ENCODE data around the gene EMP1. TPM values are rescaled to one million over a fixed set of nuclear protein-coding genes. Genes with fewer than 3 reads are reported as not detected.

EMP1 gene
- total and polyA plus RNA-seq, 4 donors, result 67.5 to 348 (median 167) TPM

DNA sequence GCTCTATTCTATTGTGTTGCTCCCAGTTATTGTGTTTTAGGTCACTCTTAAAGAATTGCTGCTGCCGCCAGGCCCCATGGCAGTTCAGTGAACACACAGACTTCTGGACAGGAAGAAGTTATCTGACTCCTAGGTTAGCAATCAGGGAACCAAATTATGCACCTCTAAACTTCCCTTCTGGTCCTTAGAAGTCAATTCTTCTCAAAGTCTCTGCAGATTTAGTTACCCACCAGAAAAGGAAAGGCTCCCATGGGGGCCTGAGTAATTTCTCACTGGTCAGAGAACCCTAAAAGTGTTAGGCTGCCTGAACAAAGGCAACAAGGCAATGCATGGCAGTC lies 10.0 kb downstream of the EMP1 start:
- H3K27ac ChIP-seq (ENCODE audit: low read depth in 1 of 2, low read length in 1 of 2), result peak overlapping the region in 1 of 2 donors; percentile 52
- peaks cover 0 to 2% (median 0%) of the 10 kb centered on the region in 4 donors for H3K9me3 ChIP-seq (ENCODE audit: control insufficient read depth in 4 of 4, insufficient read depth in 3 of 4, low read length in 3 of 4)
- H3K9ac ChIP-seq (ENCODE audit: insufficient read depth in 1 of 2, low read length in 2 of 2), result no peak overlapping the region
- no peak overlapping the region for H3K4me3 ChIP-seq
- H3K36me3 ChIP-seq (ENCODE audit: control insufficient read depth in 4 of 4, insufficient read depth in 4 of 4, low read length in 4 of 4), result no peaks in the 10 kb centered on the region
- no peaks in the 10 kb centered on the region for H3K27me3 ChIP-seq (ENCODE audit: control insufficient read depth in 3 of 3, insufficient read depth in 3 of 3, low read length in 2 of 3)
- ATAC-seq (ENCODE audit: insufficient read depth, low FRiP score) (no peak), DNase-seq (no peak)
- TF ChIP-seq, protein P1, sequence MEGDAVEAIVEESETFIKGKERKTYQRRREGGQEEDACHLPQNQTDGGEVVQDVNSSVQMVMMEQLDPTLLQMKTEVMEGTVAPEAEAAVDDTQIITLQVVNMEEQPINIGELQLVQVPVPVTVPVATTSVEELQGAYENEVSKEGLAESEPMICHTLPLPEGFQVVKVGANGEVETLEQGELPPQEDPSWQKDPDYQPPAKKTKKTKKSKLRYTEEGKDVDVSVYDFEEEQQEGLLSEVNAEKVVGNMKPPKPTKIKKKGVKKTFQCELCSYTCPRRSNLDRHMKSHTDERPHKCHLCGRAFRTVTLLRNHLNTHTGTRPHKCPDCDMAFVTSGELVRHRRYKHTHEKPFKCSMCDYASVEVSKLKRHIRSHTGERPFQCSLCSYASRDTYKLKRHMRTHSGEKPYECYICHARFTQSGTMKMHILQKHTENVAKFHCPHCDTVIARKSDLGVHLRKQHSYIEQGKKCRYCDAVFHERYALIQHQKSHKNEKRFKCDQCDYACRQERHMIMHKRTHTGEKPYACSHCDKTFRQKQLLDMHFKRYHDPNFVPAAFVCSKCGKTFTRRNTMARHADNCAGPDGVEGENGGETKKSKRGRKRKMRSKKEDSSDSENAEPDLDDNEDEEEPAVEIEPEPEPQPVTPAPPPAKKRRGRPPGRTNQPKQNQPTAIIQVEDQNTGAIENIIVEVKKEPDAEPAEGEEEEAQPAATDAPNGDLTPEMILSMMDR (IDR thresholded peaks at IDR 0.05; ENCODE audit: control extremely low read depth, extremely low read depth), result no peak
- 28 to 52% methylated on average over 1 of the region's 1 CpG for WGBS, 2 donors
- peaks cover 4 to 57% (median 16%) of the 10 kb centered on the region in 5 donors for H3K4me1 ChIP-seq (ENCODE audit: control insufficient read depth in 5 of 5, insufficient read depth in 5 of 5, low read length in 5 of 5)

DNA sequence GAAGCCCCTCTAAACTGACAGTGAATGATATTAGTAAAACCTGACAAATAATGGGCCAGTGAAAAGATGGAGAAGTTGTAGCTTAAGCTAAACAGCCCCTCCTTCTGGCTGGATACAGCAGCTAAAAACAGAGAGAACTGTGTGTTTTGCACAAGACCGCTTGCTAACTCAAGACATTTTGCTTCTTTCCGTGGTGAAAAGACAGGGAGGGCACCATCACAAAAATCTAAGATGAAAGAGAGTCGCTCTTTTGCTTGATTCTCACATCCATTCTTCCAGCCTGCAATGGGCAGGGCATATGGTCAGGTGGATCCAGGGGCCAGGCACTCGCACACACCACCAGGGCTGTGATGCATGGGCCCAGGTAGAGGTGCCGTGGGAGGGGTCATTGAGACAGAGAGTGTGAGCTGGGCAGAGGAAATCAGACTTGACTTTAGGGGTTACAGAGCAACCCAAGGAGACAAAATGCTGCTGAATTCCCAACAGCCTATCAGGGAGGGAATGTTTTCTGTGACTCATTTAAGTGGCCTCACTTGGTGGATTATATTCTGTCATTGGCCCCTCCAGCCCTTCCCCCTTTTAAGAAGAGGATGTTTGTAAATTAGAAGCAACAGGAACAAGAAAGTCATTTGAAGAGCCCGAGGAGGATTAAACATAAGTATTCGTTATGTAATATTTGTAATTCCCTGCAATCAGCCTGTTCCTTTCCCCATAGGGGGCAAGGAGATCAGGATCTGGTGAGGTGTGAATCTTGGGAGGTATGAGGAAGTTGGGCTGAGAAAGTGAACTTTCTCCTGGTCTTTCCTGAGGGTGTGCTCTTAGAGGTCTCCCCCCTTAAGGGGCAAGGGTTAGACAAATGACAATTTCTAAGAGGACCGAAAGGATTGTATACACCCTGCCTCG lies 12.3 kb downstream of the EMP1 start:
- H3K4me3 ChIP-seq, result no peak overlapping the region
- TF ChIP-seq, protein P1 (IDR thresholded peaks at IDR 0.05; ENCODE audit: control extremely low read depth, extremely low read depth), result peak; percentile 28
- peaks cover 0 to 9% (median 9%) of the 10 kb centered on the region in 4 donors for H3K36me3 ChIP-seq (ENCODE audit: control insufficient read depth in 4 of 4, insufficient read depth in 4 of 4, low read length in 4 of 4)
- H3K9ac ChIP-seq (ENCODE audit: insufficient read depth in 1 of 2, low read length in 2 of 2), result peak overlapping the region in 1 of 2 donors; percentile 34
- peak overlapping the region in 1 of 2 donors; percentile 60 for H3K27ac ChIP-seq (ENCODE audit: low read depth in 1 of 2, low read length in 1 of 2)
- H3K9me3 ChIP-seq (ENCODE audit: control insufficient read depth in 4 of 4, insufficient read depth in 3 of 4, low read length in 3 of 4), result no peaks in the 10 kb centered on the region
- peaks cover 0 to 47% (median 21%) of the 10 kb centered on the region in 5 donors for H3K4me1 ChIP-seq (ENCODE audit: control insufficient read depth in 5 of 5, insufficient read depth in 5 of 5, low read length in 5 of 5)
- DNase-seq (peak in 2 of 3 donors; percentile 63 to 70), ATAC-seq (ENCODE audit: insufficient read depth, low FRiP score) (peak; percentile 16)
- no peaks in the 10 kb centered on the region for H3K27me3 ChIP-seq (ENCODE audit: control insufficient read depth in 3 of 3, insufficient read depth in 3 of 3, low read length in 2 of 3)
- 50 to 52% methylated on average over 9 of the region's 9 CpGs for WGBS, 2 donors

- Histone ChIP-seq H3K27ac (ENCODE audit: low read depth in 1 of 2, low read length in 1 of 2) (peak overlapping the region in 1 of 2 donors; percentile 60), H3K9me3 (ENCODE audit: control insufficient read depth in 4 of 4, insufficient read depth in 3 of 4, low read length in 3 of 4) (no peaks in the 10 kb centered on the region), H3K27me3 (ENCODE audit: control insufficient read depth in 3 of 3, insufficient read depth in 3 of 3, low read length in 2 of 3) (no peaks in the 10 kb centered on the region), H3K9ac (ENCODE audit: insufficient read depth in 1 of 2, low read length in 2 of 2) (peak overlapping the region in 1 of 2 donors; percentile 34), H3K4me3 (no peak overlapping the region), H3K36me3 (ENCODE audit: control insufficient read depth in 4 of 4, insufficient read depth in 4 of 4, low read length in 4 of 4) (peaks cover 0 to 16% (median 14%) of the 10 kb centered on the region in 4 donors), H3K4me1 (ENCODE audit: control insufficient read depth in 5 of 5, insufficient read depth in 5 of 5, low read length in 5 of 5) (peaks cover 0 to 42% (median 21%) of the 10 kb centered on the region in 5 donors)
- 36 to 38% methylated on average over 7 of the region's 7 CpGs for WGBS, 2 donors
- TF ChIP-seq, protein P1 (IDR thresholded peaks at IDR 0.05; ENCODE audit: control extremely low read depth, extremely low read depth), result no peak
- no peak for ATAC-seq (ENCODE audit: insufficient read depth, low FRiP score)
- peak in 2 of 3 donors; percentile 50 to 63 for DNase-seq
Measured at GRCh38 chr12:13209436-13210235, 13.1 kb downstream of the EMP1 start.
